Measurements from ENCODE around the gene ADAP1. TPM values are rescaled to one million over a fixed set of nuclear protein-coding genes. Genes with fewer than 3 reads are reported as not detected.
A peak's percentile ranks its signal among the peaks of the same experiment; 100 is the strongest.
"Not testable (repeated sequence)": the region's sequence is repeated elsewhere in the genome, so short reads cannot be mapped to it uniquely, and the experiment has no call there.

ADAP1 gene
- total RNA-seq, 1 donor from 2014 or later: 2.9 TPM

DNA sequence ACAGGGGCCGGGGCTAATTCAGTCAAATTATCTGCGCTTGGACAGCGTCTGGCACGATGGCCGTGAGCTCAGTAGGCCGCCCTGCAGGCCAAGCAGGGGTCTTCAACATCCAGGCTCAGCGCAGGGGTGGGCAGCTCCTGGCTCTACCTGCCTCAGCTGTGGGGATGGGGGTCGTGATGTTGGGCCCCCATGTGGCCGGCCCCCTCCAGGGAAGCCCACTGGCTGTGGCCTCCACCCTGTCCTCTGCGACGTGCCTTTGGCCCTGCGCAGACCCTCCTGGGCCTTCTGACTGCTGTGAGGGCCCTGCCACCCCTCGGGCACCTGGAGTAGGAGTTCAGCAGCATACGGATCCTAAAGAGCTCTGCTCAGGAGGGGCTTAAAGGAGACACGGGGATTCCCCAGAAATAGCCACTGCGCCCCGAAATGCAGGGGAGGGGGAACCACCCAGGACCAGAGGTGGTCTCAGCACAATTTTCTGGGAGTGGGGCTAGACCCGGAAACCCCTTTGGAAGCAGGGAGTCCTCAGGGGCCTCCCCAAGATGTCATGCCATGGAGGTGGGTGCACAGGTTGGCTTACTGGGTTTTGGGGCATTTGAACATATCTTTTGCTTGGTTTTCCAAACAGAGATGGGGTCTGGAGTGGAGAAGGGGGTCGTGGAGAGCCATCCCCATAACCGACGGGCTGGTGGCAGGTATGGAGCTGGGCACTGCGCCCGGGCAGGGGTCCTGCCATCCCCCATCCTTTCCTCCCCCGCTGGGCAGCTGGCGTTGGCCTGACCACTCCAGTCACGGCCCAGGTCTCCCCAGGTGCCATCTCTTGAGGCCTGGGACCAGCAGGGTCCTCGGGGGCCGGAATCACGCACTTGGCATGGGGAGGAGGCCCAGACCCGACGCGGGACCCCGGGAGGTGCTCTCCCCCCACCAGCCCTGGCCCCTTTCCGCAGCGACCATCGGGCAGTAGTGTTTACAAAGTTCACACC lies 4.0 kb upstream of the ADAP1 start:
- DNase-seq: no peak

GRCh38 chr7:957418-958220 lies 3.1 kb upstream of the ADAP1 start:
- no peak for DNase-seq

GRCh38 chr7:956031-956430 lies 1.6 kb upstream of the ADAP1 start:
- DNase-seq: no peak

DNA sequence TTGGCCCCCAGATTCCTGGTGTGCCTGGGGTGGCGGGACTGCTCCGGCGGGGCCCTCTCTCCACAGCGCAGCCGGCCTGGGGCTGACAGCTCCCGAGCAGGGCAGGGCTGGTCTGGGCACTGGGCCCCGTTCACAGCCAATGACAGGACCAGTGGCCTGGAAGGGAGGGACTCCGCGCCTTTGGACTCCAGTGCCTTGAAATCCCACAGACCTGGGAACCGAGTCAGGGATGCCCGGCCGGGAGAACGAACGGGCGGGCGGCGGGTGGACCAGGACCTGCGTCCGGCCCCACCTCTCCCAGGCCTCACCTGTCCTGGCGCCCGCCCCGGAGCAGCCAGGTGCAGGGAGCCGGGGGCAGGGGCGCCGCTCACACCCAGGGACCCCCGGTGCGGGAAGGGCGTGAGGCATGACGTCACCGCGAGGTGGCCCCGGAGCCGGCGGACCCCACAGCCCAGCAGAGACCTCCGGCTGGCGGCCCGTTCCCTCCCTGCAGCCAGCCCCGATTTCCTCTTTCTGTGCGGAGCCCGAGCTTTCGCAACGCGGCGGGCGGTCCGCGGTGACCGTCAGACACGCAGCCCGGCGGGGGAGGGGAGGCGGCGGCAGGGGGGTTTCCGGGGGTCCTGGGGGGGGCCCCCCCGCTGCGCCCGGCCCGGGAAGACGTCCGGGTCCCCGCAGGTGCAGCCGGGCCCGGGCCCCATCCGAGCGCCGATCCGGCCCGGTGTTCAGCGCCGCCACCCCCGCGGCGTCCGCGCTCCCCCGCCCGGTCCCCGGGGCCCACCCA lies 743 bp downstream of the ADAP1 start:
- DNase-seq: peak; percentile 32

DNA sequence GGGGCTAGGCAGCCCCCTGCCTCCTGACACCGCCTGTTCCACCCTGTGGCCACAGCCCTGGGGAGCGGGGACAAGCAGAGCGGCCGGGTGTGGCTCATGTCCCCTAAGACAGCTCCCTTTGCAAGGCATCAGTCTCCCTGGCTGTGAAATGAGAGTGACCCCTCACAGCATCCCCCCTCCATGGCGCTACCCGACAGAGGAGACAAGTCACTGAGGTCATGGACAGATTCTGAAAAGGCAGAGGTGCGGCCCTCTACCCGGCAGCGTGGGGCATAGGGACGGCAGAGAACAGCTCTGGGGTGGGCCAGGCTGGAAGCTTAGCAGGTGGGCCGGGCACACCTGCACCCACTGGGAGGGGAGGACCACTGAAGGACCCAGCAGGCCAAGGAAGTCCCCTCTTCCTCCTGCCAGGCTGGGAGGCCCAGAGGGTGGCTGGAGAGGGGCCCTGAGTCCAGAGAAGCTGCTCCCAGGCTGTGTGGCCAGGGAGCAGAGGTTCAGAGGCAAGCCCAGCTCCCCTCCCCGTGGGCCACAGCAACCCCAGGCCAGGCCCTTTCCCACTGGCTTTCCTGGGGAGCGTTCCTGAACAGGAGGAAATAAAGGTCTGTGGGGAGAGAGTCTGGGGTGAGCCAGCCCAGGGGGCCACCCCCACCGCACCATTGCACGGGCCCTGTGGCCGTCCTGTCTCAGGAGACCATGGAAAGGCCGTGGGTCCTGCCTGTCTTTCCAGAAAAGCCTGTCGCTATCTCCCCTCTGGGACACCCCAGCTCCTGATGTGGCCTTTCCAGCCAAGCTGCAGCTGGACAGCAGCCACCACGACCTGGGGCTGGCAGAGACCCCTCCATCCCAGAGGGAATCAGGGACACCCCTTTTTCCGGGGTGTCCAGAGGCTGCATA lies 1.7 kb downstream of the ADAP1 start:
- DNase-seq: no peak

- no peak for DNase-seq
Measured at GRCh38 chr7:951881-952547, 2.5 kb downstream of the ADAP1 start.

- DNase-seq: no peak
Measured at GRCh38 chr7:949021-949934, 5.2 kb downstream of the ADAP1 start.

GRCh38 chr7:947391-948210 lies 6.9 kb downstream of the ADAP1 start:
- DNase-seq: no peak

- DNase-seq: no peak
Measured at GRCh38 chr7:946256-946996, 8.1 kb downstream of the ADAP1 start.

DNA sequence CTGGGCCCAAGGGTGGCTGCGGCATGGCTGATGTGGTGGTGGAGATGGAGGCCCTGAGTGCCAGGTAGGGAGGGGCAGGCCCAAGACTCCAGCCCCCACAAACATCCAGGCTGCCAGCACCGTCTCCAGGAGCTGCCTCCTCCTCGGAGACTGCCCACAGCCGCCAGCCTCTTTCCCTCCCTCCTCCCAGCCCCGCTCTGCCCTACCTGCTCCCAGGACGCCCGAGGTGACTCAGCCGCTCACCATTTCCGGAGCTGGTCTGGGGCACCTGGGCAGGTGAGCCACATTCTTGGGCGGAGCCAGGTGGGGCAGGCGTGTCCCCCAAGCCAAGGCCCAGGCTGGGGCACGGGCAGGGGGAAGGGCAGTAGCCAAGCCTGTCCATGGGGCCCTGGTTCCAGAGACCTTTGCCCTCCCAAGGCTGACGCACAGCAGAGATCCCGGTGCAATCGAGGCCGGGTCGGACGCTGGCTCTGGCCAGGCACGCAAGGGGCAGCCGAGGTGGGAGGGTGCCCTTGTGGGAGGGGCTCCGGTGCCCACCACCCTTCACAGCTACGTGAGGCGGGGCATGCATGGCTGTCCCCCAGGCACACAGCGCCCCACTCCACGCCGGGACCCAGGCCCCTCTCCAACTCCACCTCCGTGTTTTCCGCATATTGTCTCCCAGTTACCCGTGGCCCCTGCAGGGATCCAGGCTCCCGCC lies 8.8 kb downstream of the ADAP1 start:
- DNase-seq: no peak

- no peak for DNase-seq
Measured at GRCh38 chr7:945147-945555, 9.3 kb downstream of the ADAP1 start.

DNA sequence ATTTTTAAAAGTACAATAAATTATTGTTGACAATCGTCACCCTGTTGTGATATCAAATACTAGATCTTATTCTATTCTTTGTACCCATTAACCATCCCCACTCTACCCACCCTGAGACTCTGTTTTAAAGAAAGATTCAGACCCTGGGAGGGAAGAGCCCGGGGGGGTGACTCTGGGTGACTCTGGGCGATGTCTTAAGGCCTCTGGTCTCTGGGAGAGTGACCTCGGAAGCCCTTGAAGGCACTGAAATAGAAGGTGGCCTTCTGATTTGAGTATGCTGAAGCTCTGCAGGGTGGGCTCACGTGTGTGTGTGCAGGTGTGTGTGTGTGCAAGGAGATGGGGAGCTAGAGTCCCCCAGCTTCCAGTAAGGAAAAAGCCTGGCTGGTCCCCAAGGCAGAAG lies 9.7 kb downstream of the ADAP1 start:
- DNase-seq: no peak

GRCh38 chr7:943793-944192 lies 10.7 kb downstream of the ADAP1 start:
- not testable (repeated sequence) for DNase-seq

DNA sequence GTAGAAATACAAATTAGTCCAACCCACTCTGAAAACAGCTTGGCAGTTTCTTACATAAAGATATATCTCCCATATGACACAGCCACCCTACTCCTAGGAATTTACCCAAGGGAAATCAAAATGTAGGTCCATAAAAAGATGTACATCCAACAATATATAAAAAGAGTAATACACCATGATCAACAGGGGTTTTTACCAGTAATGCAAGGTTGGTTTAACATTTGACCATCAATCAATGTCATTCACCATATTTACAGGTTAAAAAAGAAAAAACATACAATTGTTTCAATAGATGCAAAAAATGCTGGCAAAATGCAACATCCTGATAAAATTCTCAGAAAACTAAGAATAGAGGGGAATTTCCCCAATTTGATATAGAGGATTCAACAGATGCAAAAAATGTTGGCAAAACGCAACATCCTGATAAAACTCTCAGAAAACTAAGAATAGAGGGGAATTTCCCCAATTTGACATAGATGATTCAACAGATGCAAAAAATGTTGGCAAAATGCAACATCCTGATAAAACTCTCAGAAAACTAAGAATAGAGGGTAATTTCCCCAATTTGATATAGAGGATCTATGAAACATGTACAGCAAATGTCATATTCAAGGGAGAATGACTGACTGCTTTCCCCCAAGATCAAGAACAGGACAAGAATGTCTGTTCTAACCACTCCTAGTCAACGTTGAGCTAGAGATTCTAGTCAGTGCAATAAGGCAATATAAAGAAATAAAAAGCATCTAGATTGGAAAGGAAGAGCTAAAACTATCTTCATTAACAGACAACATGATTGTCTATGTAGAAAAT lies 13.7 kb downstream of the ADAP1 start:
- no peak for DNase-seq

DNA sequence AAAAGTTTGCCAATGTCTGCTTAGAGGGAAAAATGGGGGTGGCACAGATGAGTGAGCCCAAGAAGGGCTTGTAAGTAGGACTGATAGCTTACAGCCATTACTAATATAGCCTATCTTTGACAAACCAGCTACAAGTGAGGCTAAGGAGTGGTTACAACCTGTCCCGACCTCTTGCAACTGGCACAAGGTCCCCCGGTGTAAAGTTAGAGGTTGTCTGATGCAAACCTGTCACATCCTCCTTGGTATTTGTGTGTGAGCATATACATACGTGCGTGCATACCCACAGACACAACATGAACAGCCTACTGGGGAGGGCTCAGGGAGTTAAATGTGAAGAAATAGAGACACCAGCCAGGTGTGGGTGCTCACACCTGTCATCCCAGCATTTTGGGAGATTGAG lies 14.6 kb downstream of the ADAP1 start:
- no peak for DNase-seq

GRCh38 chr7:938546-939185 lies 15.8 kb downstream of the ADAP1 start:
- no peak for DNase-seq

Data from dermis blood vessel endothelial cell (primary cell).